HEK293 (cell line): ENCODE data around the gene CDC37.

Experiments
- BCL6B ChIP-seq: fragments of 450-650 bp; formaldehyde crosslinking; IDR thresholded peaks from 2 replicates; pipeline ENCODE4 v1.5.1; 2017; ENCODE audit warnings: missing biosample characterization, missing genetic modification characterization
- KLF16 ChIP-seq: fragments of 450-650 bp; formaldehyde crosslinking; IDR thresholded peaks from 2 replicates; pipeline ENCODE4 v1.5.1; 2017; ENCODE audit warnings: missing biosample characterization, missing genetic modification characterization
- MYNN ChIP-seq: fragments of 450-650 bp; formaldehyde crosslinking; IDR thresholded peaks from 2 replicates; pipeline ENCODE4 v1.5.1; 2016; ENCODE audit warnings: missing biosample characterization, missing genetic modification characterization, borderline replicate concordance
- SP2 ChIP-seq: fragments of 450-650 bp; formaldehyde crosslinking; IDR thresholded peaks from 2 replicates; pipeline ENCODE4 v1.5.1; 2016; ENCODE audit warnings: missing biosample characterization, missing genetic modification characterization
- ZFP69B ChIP-seq: fragments of 450-650 bp; formaldehyde crosslinking; IDR thresholded peaks from 2 replicates; pipeline ENCODE4 v1.5.1; 2016; ENCODE audit warnings: missing biosample characterization, missing genetic modification characterization
- ZNF121 ChIP-seq: fragments of 450-650 bp; formaldehyde crosslinking; IDR thresholded peaks from 2 replicates; pipeline ENCODE4 v1.5.1; 2016; ENCODE audit warnings: missing biosample characterization, missing genetic modification characterization
- ZNF266 ChIP-seq: fragments of 450-650 bp; formaldehyde crosslinking; IDR thresholded peaks from 2 replicates; pipeline ENCODE4 v1.5.1; 2016; ENCODE audit warnings: missing biosample characterization, missing genetic modification characterization, low read depth
- ZNF830 ChIP-seq: fragments of 450-650 bp; IDR thresholded peaks from 2 replicates; pipeline ENCODE4 v1.5.0; 2018; ENCODE audit warnings: missing biosample characterization, missing genetic modification characterization, low read depth, mild to moderate bottlenecking, moderate library complexity
- TF ChIP-seq, protein P1 (sequence below): fragments of 450-650 bp; formaldehyde crosslinking; IDR thresholded peaks from 2 replicates; pipeline ENCODE4 v1.5.1; 2016; ENCODE audit warnings: missing biosample characterization, missing genetic modification characterization

DNA sequence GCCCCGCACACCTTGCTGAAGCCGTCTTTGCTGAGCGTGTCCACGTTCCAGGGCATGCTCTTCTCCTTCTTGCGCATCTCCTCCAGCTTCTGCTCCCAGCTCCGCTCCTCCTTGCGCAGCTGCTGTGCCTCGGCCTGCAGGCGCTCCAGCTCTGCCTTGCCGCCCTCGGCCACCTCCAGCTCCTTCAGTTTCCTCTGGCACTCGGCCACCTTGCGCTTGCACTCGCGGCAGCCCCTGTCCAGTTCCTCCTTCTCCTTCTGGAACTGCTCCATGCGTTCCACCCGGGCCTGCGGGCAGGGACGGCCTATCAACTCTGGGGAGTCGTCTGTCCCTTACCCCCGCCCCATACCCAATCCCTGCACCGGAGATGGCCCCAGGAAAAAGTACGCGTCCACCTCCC is 7.4 kb downstream of the CDC37 start:
- TF ChIP-seq BCL6B (no peak), KLF16 (tag by site-specific recombination) (no peak), ZNF266 (tag by site-specific recombination) (no peak), MYNN (tag by site-specific recombination) (no peak), ZFP69B (tag by site-specific recombination) (no peak), ZNF830 (tag by site-specific recombination) (no peak), SP2 (tag by site-specific recombination) (no peak), ZNF121 (tag by site-specific recombination) (no peak)
- TF ChIP-seq, protein P1, sequence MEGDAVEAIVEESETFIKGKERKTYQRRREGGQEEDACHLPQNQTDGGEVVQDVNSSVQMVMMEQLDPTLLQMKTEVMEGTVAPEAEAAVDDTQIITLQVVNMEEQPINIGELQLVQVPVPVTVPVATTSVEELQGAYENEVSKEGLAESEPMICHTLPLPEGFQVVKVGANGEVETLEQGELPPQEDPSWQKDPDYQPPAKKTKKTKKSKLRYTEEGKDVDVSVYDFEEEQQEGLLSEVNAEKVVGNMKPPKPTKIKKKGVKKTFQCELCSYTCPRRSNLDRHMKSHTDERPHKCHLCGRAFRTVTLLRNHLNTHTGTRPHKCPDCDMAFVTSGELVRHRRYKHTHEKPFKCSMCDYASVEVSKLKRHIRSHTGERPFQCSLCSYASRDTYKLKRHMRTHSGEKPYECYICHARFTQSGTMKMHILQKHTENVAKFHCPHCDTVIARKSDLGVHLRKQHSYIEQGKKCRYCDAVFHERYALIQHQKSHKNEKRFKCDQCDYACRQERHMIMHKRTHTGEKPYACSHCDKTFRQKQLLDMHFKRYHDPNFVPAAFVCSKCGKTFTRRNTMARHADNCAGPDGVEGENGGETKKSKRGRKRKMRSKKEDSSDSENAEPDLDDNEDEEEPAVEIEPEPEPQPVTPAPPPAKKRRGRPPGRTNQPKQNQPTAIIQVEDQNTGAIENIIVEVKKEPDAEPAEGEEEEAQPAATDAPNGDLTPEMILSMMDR (tag by site-specific recombination), result no peak
